CMK (cell line): ENCODE data around the gene RELN.

Source experiments
- DNase-seq: peaks from one replicate; pipeline ENCODE4 v3.0.0-alpha.2; 2010; ENCODE audit warnings: low read depth

Gene RELN

GRCh38 chr7:103717574-103717973 lies 271.9 kb downstream of the RELN start:
- DNase-seq, result no peak

GRCh38 chr7:103715376-103716120 lies 273.9 kb downstream of the RELN start:
- no peak for DNase-seq

GRCh38 chr7:103714376-103714927 lies 275.0 kb downstream of the RELN start:
- no peak for DNase-seq

- DNase-seq, result no peak
Measured at GRCh38 chr7:103712991-103713778, 276.3 kb downstream of the RELN start.

GRCh38 chr7:103711413-103711812 lies 278.0 kb downstream of the RELN start:
- no peak for DNase-seq

- DNase-seq, result no peak
Measured at GRCh38 chr7:103710247-103710646, 279.2 kb downstream of the RELN start.

GRCh38 chr7:103706805-103707204 lies 282.7 kb downstream of the RELN start:
- no peak for DNase-seq

- DNase-seq, result no peak
Measured at GRCh38 chr7:103705542-103705941, 283.9 kb downstream of the RELN start.

- no peak for DNase-seq
Measured at GRCh38 chr7:103704701-103705100, 284.8 kb downstream of the RELN start.

GRCh38 chr7:103702982-103703381 lies 286.5 kb downstream of the RELN start:
- DNase-seq, result no peak

- DNase-seq, result no peak
Measured at GRCh38 chr7:103702454-103702853, 287.0 kb downstream of the RELN start.

GRCh38 chr7:103699032-103699431 lies 290.4 kb downstream of the RELN start:
- no peak for DNase-seq

GRCh38 chr7:103698064-103698463 lies 291.4 kb downstream of the RELN start:
- no peak for DNase-seq

GRCh38 chr7:103695521-103695920 lies 293.9 kb downstream of the RELN start:
- DNase-seq, result no peak

- DNase-seq, result no peak
Measured at GRCh38 chr7:103694304-103694703, 295.2 kb downstream of the RELN start.

GRCh38 chr7:103691291-103691690 lies 298.2 kb downstream of the RELN start:
- DNase-seq, result no peak

GRCh38 chr7:103690242-103690974 lies 299.1 kb downstream of the RELN start:
- DNase-seq, result no peak

- no peak for DNase-seq
Measured at GRCh38 chr7:103689255-103689654, 300.2 kb downstream of the RELN start.

- DNase-seq, result no peak
Measured at GRCh38 chr7:103687951-103688350, 301.5 kb downstream of the RELN start.

- DNase-seq, result no peak
Measured at GRCh38 chr7:103687272-103687671, 302.2 kb downstream of the RELN start.

GRCh38 chr7:103686763-103687162 lies 302.7 kb downstream of the RELN start:
- DNase-seq, result no peak

- no peak for DNase-seq
Measured at GRCh38 chr7:103686064-103686463, 303.4 kb downstream of the RELN start.
